H1 (cell line): ENCODE data around the gene DHRS4L2. TPM values are rescaled to one million over a fixed set of nuclear protein-coding genes. Genes with fewer than 3 reads are reported as not detected.

Source experiments
- CTCF ChIA-PET: fragments of 300-600 bp; sonication (Branson Sonifier 250); formaldehyde crosslinking; loops from one replicate; lab custom pipeline; 2021; ENCODE audit not compliant: partially characterized antibody; lab: Charles Lee
- POLR2A ChIA-PET: fragments of 300-600 bp; sonication (Branson Sonifier 250); formaldehyde crosslinking; loops from one replicate; lab custom pipeline; 2021; ENCODE audit warnings: inconsistent platforms; ENCODE audit not compliant: partially characterized antibody; lab: Charles Lee
- DNase-seq, 2 experiments: peaks; one replicate each; pipeline versions ENCODE4 v3.0.0 to v3.0.0-alpha.2; 2010 to 2022; ENCODE audit warnings: low spot score in 2 of 2, low read depth in 1 of 2, mixed read lengths in 1 of 2
- FAIRE-seq: peaks from 2 replicates; lab custom pipeline; 2011; peaks lifted over from hg19 to GRCh38; lab: Jason Lieb, UNC
- H2AFZ ChIP-seq: 2 replicates; pipeline ENCODE4 v1.8.1; 2012; ENCODE audit warnings: low read length, inconsistent platforms
- H2AK5ac ChIP-seq: 2 replicates; pipeline ENCODE4 v1.6.1; 2013; ENCODE audit warnings: low read depth, low read length
- H2BK120ac ChIP-seq: replicated peaks from 2 replicates; pipeline ENCODE3; 2013; ENCODE audit warnings: low read depth, low read length, inconsistent platforms
- H2BK12ac ChIP-seq: 2 replicates; pipeline ENCODE4 v1.6.1; 2013; ENCODE audit warnings: low read depth, low read length
- H2BK15ac ChIP-seq: 2 replicates; pipeline ENCODE4 v1.6.1; 2013; ENCODE audit warnings: low read length
- H2BK20ac ChIP-seq: 2 replicates; pipeline ENCODE4 v1.6.1; 2013; ENCODE audit warnings: low read length
- H2BK5ac ChIP-seq: 2 replicates; pipeline ENCODE4 v1.6.1; 2013; ENCODE audit warnings: low read depth, low read length
- H3K14ac ChIP-seq: 2 replicates; pipeline ENCODE4 v1.6.1; 2013; ENCODE audit warnings: inconsistent platforms; ENCODE audit not compliant: insufficient read length
- H3K18ac ChIP-seq: 2 replicates; pipeline ENCODE4 v1.6.1; 2013; ENCODE audit warnings: low read length; ENCODE audit errors: extremely low read depth
- H3K23ac ChIP-seq: 2 replicates; pipeline ENCODE4 v1.6.1; 2013; ENCODE audit warnings: inconsistent platforms; ENCODE audit not compliant: insufficient read length
- H3K23me2 ChIP-seq: 2 replicates; pipeline ENCODE4 v1.6.1; 2013; ENCODE audit warnings: low read depth, low read length
- H3K27ac ChIP-seq: 2 replicates; pipeline ENCODE4 v1.6.1; 2011; ENCODE audit warnings: low read depth, low read length, inconsistent platforms
- H3K27me3 ChIP-seq, 4 experiments: replicated peaks in 1 of 4; 1 replicate in 1 of 4; 2 replicates in 3 of 4; pipeline versions ENCODE4 v1.6.1 to v1.8.1; 2011 to 2013; ENCODE audit warnings: low read length in 3 of 4, mild to moderate bottlenecking in 3 of 4, inconsistent platforms in 2 of 4, mixed read lengths in 2 of 4, moderate library complexity in 1 of 4; ENCODE audit not compliant: control insufficient read depth in 3 of 4, insufficient read depth in 3 of 4; ENCODE audit errors: extremely low read depth in 1 of 4
- H3K36me3 ChIP-seq, 4 experiments: 2 replicates each; pipeline versions ENCODE4 v1.6.1 to v1.8.1; 2011 to 2013; ENCODE audit warnings: mild to moderate bottlenecking in 4 of 4, low read length in 3 of 4, moderate library complexity in 2 of 4, control low read depth in 1 of 4, inconsistent platforms in 1 of 4; ENCODE audit not compliant: insufficient read depth in 4 of 4, control insufficient read depth in 2 of 4
- H3K4ac ChIP-seq: replicated peaks from 2 replicates; pipeline ENCODE3; 2013; ENCODE audit warnings: low read length, low read depth, mixed read lengths, inconsistent platforms; ENCODE audit not compliant: insufficient read length
- H3K4me1 ChIP-seq, 4 experiments: replicated peaks in 1 of 4; 1 replicate in 1 of 4; 2 replicates in 3 of 4; pipeline versions ENCODE4 v1.6.1 to v1.8.1; 2011 to 2013; ENCODE audit warnings: low read length in 3 of 4, inconsistent platforms in 2 of 4, mixed read lengths in 1 of 4; ENCODE audit not compliant: insufficient read depth in 4 of 4, control insufficient read depth in 3 of 4
- H3K4me2 ChIP-seq, 2 experiments: 2 replicates each; pipeline versions ENCODE4 v1.6.1 to v1.8.1; 2011 to 2013; ENCODE audit warnings: low read depth in 2 of 2, low read length in 2 of 2, control low read depth in 1 of 2, inconsistent platforms in 1 of 2, mild to moderate bottlenecking in 1 of 2; ENCODE audit not compliant: insufficient read depth in 1 of 2
- H3K4me3 ChIP-seq, 4 experiments: fragments of 200-600, 300-600 bp in 1 of 4; sonication (generic), shearing (Covaris generic), sonication (Bioruptor Twin) in 1 of 4; 2 replicates each; pipeline versions ENCODE4 v1.5.1 to v1.8.1; 2011 to 2016; ENCODE audit warnings: low read length in 4 of 4, low read depth in 3 of 4, control low read depth in 2 of 4, inconsistent platforms in 2 of 4, mild to moderate bottlenecking in 2 of 4, mixed read lengths in 1 of 4, moderate library complexity in 1 of 4; ENCODE audit not compliant: insufficient read depth in 2 of 4; ENCODE audit errors: extremely low read depth in 1 of 4
- H3K56ac ChIP-seq: replicated peaks from 2 replicates; pipeline ENCODE3; 2013; ENCODE audit warnings: low read depth, mild to moderate bottlenecking, mixed read lengths, low read length, inconsistent platforms; ENCODE audit not compliant: insufficient read length
- H3K79me1 ChIP-seq: 2 replicates; pipeline ENCODE4 v1.6.1; 2013; ENCODE audit warnings: low read depth, low read length, control low read depth
- H3K79me2 ChIP-seq, 2 experiments: 2 replicates each; pipeline versions ENCODE4 v1.6.1 to v1.8.1; 2012 to 2013; ENCODE audit warnings: low read length in 2 of 2, mild to moderate bottlenecking in 2 of 2, inconsistent platforms in 1 of 2; ENCODE audit not compliant: insufficient read depth in 2 of 2, control insufficient read depth in 1 of 2
- H3K9ac ChIP-seq, 4 experiments: replicated peaks in 1 of 4; 1 replicate in 1 of 4; 2 replicates in 3 of 4; pipeline versions ENCODE4 v1.6.1 to v1.8.1; 2011 to 2013; ENCODE audit warnings: low read depth in 3 of 4, low read length in 3 of 4, control low read depth in 2 of 4, mild to moderate bottlenecking in 2 of 4, moderate library complexity in 2 of 4, inconsistent platforms in 1 of 4; ENCODE audit errors: extremely low read depth in 1 of 4
- H3K9me3 ChIP-seq, 2 experiments: 2 replicates each; pipeline versions ENCODE4 v1.6.1 to v1.8.1; 2012 to 2013; ENCODE audit warnings: mild to moderate bottlenecking in 2 of 2, moderate library complexity in 2 of 2, control low read depth in 1 of 2, inconsistent platforms in 1 of 2, low read depth in 1 of 2, low read length in 1 of 2, mixed read lengths in 1 of 2; ENCODE audit not compliant: insufficient read depth in 2 of 2
- H4K20me1 ChIP-seq, 2 experiments: replicated peaks in 1 of 2; 2 replicates each; pipeline versions ENCODE3 to v1.8.1; 2011 to 2013; ENCODE audit warnings: inconsistent platforms in 2 of 2, low read length in 2 of 2, mild to moderate bottlenecking in 1 of 2; ENCODE audit not compliant: insufficient read depth in 2 of 2, control insufficient read depth in 1 of 2
- H4K5ac ChIP-seq: 2 replicates; pipeline ENCODE4 v1.6.1; 2013; ENCODE audit warnings: low read length, low read depth, mixed read lengths, inconsistent platforms; ENCODE audit not compliant: insufficient read length
- H4K8ac ChIP-seq: 2 replicates; pipeline ENCODE4 v1.8.0; 2013; ENCODE audit warnings: mild to moderate bottlenecking, moderate library complexity, low read length, inconsistent platforms; ENCODE audit not compliant: insufficient read depth; ENCODE audit errors: extremely low read depth
- H4K91ac ChIP-seq: replicated peaks from 2 replicates; pipeline ENCODE3; 2013; ENCODE audit warnings: low read length, mixed read lengths, inconsistent platforms; ENCODE audit not compliant: insufficient read length
- FOSL1 ChIP-seq: IDR thresholded peaks from 2 replicates; pipeline ENCODE4 v1.6.1; 2011; ENCODE audit warnings: mild to moderate bottlenecking, low read depth, low read length, moderate library complexity; ENCODE audit not compliant: insufficient read depth
- HDAC2 ChIP-seq, 2 experiments: fragments of 300-600 bp in 1 of 2; sonication (generic) in 1 of 2; IDR thresholded peaks; 2 replicates each; pipeline ENCODE4 v1.6.1; 2011 to 2012; ENCODE audit warnings: low read depth in 2 of 2, low read length in 2 of 2, mild to moderate bottlenecking in 2 of 2, moderate library complexity in 2 of 2, borderline replicate concordance in 1 of 2, inconsistent platforms in 1 of 2
- KDM4A ChIP-seq: IDR thresholded peaks from one replicate; pipeline ENCODE4 v1.7.1; 2012; ENCODE audit warnings: low read depth, mild to moderate bottlenecking, moderate library complexity, low read length, inconsistent platforms; ENCODE audit not compliant: severe bottlenecking
- MAX ChIP-seq: IDR thresholded peaks from 2 replicates; pipeline ENCODE4 v1.6.1; 2012; ENCODE audit warnings: inconsistent platforms
- PHF8 ChIP-seq: fragments of 200-600 bp; sonication (generic); conservative IDR thresholded peaks from 2 replicates; pipeline ENCODE4 v1.7.1; 2012; ENCODE audit warnings: low read depth, mild to moderate bottlenecking, inconsistent platforms, low read length, moderate library complexity
- RNF2 ChIP-seq: fragments of 200-900, 300-1000 bp; sonication (generic); IDR thresholded peaks from 2 replicates; pipeline ENCODE4 v1.7.1; 2016; ENCODE audit warnings: borderline replicate concordance, low read depth, mild to moderate bottlenecking, antibody characterized with exemption, low read length; ENCODE audit not compliant: poor library complexity, severe bottlenecking; ENCODE audit errors: missing control alignments
- SIN3A ChIP-seq, 2 experiments: IDR thresholded peaks in 1 of 2; conservative IDR thresholded peaks in 1 of 2; 2 replicates each; pipeline ENCODE4 v1.6.1; 2011 to 2012; ENCODE audit warnings: low read length in 2 of 2, improper control_type of control experiment in 1 of 2, low read depth in 1 of 2, mild to moderate bottlenecking in 1 of 2
- SIRT6 ChIP-seq: IDR thresholded peaks from one replicate; pipeline ENCODE4 v1.7.1; 2012; ENCODE audit warnings: low read length, inconsistent platforms
- SP1 ChIP-seq: IDR thresholded peaks from 2 replicates; pipeline ENCODE4 v1.6.1; 2011; ENCODE audit warnings: low read depth, low read length
- TCF12 ChIP-seq: IDR thresholded peaks from 2 replicates; pipeline ENCODE4 v1.6.1; 2011; ENCODE audit warnings: low read depth, mild to moderate bottlenecking, low read length
- USF2 ChIP-seq: IDR thresholded peaks from 2 replicates; pipeline ENCODE4 v1.6.1; 2011; ENCODE audit warnings: low read length, improper control_type of control experiment
- ZNF274 ChIP-seq: IDR thresholded peaks from 2 replicates; pipeline ENCODE4 v1.7.0; 2012; ENCODE audit warnings: low read length, borderline replicate concordance; ENCODE audit errors: extremely low read depth
- WGBS, 2 experiments: shearing (Covaris generic) in 1 of 2; methylation state at CpG; one replicate each; pipeline versions ENCODE4 v1.1.6 to v1.1.7; 2013 to 2015; ENCODE audit warnings: low lambda C conversion rate in 2 of 2, mixed read lengths in 2 of 2, inconsistent platforms in 1 of 2, low coverage in 1 of 2, missing lambda C conversion rate in 1 of 2; ENCODE audit not compliant: insufficient replicate concordance in 2 of 2, insufficient coverage in 1 of 2, insufficient read length in 1 of 2; ENCODE audit errors: extremely low coverage in 1 of 2, missing lambda C conversion rate in 1 of 2; 5-methylcytosine and 5-hydroxymethylcytosine counted together
- polyA plus RNA-seq, 7 experiments: library from polyadenylated mRNA; depleted of rRNA in 3 of 7; stranded (reverse) in 5 of 7; unstranded in 2 of 7; fragments of >200 nt in 5 of 7; fragments of 200-250 nt in 2 of 7; gene quantifications; 1 replicate in 5 of 7; 2 replicates in 1 of 7; 4 replicates in 1 of 7; pipeline versions ENCODE4 v1.2.1 to v1.2.3, GENCODE V29; 2011 to 2013; ENCODE audit warnings: missing spikeins in 2 of 7, mixed read lengths in 2 of 7
- total RNA-seq: library from RNA; stranded (reverse); fragmentation: NEBNext Ultra II Directional; extraction: Animal tissue kit (Norgen Biotek cat#: 25700); gene quantifications from 2 replicates; pipeline ENCODE4 v1.2.1, GENCODE V29; 2021

The DHRS4L2 gene
- total and polyA plus RNA-seq, 2 of the 8 experiments (the other 6 are each of a cell fraction or from before 2014, with no cell fraction given), result 12.3 to 15.4 TPM

- POLR2A ChIA-PET, result interaction anchor here (1.2 to 6.5 kb wide), 2 partner anchors 39 to 53 kb away, joined by 4 to 97 read pairs; partner anchors contain the start of gene PCK2
- FAIRE-seq, result no peak
- TF ChIP-seq SIRT6 (no peak), USF2 (no peak), SIN3A (conservative IDR thresholded peaks at IDR 0.05 in 1 of 2, IDR thresholded peaks at IDR 0.05 in 1 of 2; ENCODE audit: low read depth in 1 of 2, low read length in 2 of 2) (no peak), SP1 (no peak), HDAC2 (IDR thresholded peaks at IDR 0.05; ENCODE audit: borderline replicate concordance in 1 of 2, low read depth in 2 of 2, low read length in 2 of 2) (no peak), RNF2 (no peak), FOSL1 (no peak), TCF12 (no peak), ZNF274 (no peak), MAX (no peak), PHF8 (no peak), KDM4A (no peak)
Measured at GRCh38 chr14:24054324-24054641, 65.6 kb downstream of the DHRS4L2 start.

More at GRCh38 chr14:24054324-24054641, 65.6 kb downstream of the DHRS4L2 start:
- Histone ChIP-seq H3K79me2 (no peaks in the 10 kb centered on the region), H4K91ac (no peak overlapping the region), H3K27me3 (no peaks in the 10 kb centered on the region; a peak in 1 of 7 replicates), H2BK12ac (no peak overlapping the region), H3K36me3 (no peaks in the 10 kb centered on the region; a peak in 1 of 8 replicates), H3K4me2 (no peak overlapping the region), H3K18ac (no peak overlapping the region), H2AK5ac (no peak overlapping the region), H3K4me1 (peaks cover 0 to 10% (median 6%) of the 10 kb centered on the region in 4 experiments; a peak in 5 of 7 replicates), H4K8ac (no peak overlapping the region), H3K27ac (no peak overlapping the region), H3K9ac (no peak overlapping the region), H2BK15ac (no peak overlapping the region), H3K23me2 (peaks cover 9% of the 10 kb centered on the region), H3K56ac (no peak overlapping the region), H4K20me1 (peaks cover 2% of the 10 kb centered on the region in 2 experiments), H3K9me3 (no peaks in the 10 kb centered on the region), H2BK120ac (no peak overlapping the region), H2BK20ac (no peak overlapping the region), H2AFZ (no peak overlapping the region), H3K14ac (no peak overlapping the region), H3K79me1 (no peaks in the 10 kb centered on the region), H3K4ac (no peak overlapping the region), H4K5ac (no peak overlapping the region), H3K4me3 (no peak overlapping the region), H3K23ac (no peak overlapping the region), H2BK5ac (no peak overlapping the region)
- WGBS, 2 experiments, result 84% methylated on average over 6 of the region's 6 CpGs; no CpG with 5 or more reads in 1 of the 2 experiments
- DNase-seq, result no peak
- CTCF ChIA-PET, result interaction anchor here (0.9 to 9.6 kb wide), 10 partner anchors 14 to 107 kb away, joined by 3 to 234 read pairs (median 4); partner anchors contain the start of genes DCAF11, IRF9, NRL and PCK2
